ENCODE results near the gene JARID2.

JARID2 gene

DNA sequence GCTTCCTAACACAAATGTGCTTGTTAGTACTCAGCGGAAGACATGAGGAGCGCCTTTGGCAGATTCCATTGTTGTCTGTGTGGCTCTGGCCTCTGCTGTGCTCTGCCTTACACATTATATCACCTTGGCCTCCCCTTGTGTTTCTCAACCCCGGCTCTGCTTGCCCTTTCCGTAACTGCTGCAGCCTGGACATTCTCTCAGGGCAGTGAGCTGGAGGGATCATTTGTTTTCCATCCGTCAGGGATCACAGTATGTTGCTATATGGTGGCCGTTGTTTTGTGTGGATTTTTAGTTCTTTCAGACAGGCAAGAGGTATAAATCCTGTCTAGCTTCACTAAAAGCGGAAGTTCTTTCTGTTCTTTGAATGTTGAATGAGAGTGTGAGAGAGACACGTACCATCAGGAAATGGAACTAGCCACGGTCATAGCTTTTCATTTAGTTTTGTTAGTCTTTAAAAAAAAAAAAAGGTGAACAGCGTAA, 175.1 kb downstream of the JARID2 start:
- H3K4me3 ChIP-seq (ENCODE audit: low read depth, low read length), result no peak overlapping the region
- TF ChIP-seq, protein P1, sequence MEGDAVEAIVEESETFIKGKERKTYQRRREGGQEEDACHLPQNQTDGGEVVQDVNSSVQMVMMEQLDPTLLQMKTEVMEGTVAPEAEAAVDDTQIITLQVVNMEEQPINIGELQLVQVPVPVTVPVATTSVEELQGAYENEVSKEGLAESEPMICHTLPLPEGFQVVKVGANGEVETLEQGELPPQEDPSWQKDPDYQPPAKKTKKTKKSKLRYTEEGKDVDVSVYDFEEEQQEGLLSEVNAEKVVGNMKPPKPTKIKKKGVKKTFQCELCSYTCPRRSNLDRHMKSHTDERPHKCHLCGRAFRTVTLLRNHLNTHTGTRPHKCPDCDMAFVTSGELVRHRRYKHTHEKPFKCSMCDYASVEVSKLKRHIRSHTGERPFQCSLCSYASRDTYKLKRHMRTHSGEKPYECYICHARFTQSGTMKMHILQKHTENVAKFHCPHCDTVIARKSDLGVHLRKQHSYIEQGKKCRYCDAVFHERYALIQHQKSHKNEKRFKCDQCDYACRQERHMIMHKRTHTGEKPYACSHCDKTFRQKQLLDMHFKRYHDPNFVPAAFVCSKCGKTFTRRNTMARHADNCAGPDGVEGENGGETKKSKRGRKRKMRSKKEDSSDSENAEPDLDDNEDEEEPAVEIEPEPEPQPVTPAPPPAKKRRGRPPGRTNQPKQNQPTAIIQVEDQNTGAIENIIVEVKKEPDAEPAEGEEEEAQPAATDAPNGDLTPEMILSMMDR (IDR thresholded peaks at IDR 0.05; ENCODE audit: insufficient read depth, low read length, missing control alignments), result no peak
- no peak for DNase-seq (ENCODE audit: low read depth, low spot score)
- ChIA-PET POLR2A (interaction anchor here (0.6 kb wide), 1 partner anchor 77 kb away, joined by 3 read pairs; no protein-coding TSS in a partner anchor), CTCF (interaction anchor here (2.5 kb wide), 1 partner anchor 8 kb away, joined by 8 read pairs; no protein-coding TSS in a partner anchor)

DNA sequence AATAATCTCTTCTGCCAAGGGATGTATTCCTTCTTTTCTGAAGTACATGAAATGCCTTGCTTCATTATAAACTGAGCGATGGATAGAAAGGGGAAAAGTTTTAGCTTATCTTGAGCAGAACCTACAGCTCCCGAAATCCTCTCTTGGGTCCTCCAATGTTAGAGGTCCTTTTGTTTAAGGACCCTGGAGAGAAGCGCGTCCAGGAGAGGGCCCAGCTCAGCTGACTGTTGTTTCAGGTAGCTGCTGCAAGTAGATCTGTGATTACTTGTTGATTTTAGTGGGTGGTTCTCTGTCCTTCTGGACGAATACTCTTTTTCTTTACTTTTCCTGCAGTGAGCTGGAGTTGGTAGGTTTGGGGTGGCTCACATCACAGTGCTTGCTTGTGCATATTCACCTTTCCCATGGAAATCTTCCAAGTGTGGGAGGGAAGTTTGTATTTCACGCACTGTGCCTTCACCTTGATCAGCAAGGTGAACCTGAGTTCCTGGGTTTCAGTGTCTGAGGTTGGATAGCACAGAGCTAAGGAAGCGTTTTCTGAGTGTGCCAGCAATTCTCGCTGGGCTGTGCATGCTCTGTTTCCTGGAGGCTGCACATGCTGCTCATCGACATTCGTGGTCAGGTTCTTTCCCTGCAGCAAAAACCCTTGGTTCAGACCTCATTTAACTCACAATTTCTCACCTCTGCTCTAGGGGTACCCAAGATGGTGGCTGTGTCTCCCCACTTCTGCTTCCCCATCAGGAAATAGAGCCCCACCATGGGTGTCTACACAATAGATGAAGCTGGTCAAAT, 176.3 kb downstream of the JARID2 start:
- DNase-seq (ENCODE audit: low read depth, low spot score), result no peak
- no peak overlapping the region for H3K4me3 ChIP-seq (ENCODE audit: low read depth, low read length)
- CTCF ChIA-PET, result interaction anchor here (0.7 to 2.5 kb wide), 4 partner anchors 9 to 202 kb away, joined by 3 to 8 read pairs (median 6); no protein-coding TSS in a partner anchor
- TF ChIP-seq, protein P1 (IDR thresholded peaks at IDR 0.05; ENCODE audit: insufficient read depth, low read length, missing control alignments), result no peak
- POLR2A ChIA-PET, result no interaction called here

DNA sequence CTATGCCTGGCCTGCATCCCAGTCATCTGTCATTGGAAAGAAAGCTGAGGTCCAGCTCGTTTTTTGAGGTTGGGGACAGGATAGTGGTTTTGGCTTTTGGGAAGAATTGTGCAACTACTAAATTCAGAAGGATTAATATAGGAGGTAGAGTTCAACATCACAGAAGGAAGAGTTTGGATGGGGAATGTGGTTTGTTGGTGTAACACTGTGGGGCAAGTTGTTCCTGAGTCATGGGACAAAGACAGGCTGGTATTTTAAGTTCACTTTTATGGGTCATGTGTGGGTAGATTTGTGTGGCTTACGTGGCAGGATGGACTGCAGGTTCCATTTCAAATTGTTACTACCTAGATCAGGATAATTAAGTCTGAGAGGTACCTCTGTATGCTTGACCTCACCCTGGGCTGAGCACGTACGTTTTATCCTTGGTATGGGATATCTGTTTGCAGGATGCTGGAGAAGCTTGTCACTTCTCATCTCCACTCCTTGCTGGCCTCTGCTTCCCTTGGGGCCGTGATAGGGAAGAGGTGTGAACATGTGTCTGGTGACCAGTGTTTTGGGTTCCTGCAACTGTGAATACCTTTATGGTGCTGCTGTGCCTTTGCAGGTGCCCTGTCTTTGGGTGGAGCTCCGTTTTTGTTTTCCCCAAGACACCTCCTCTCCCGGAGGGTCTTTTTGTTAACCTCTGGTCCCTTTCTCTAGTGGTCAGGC, 177.6 kb downstream of the JARID2 start:
- no peak for DNase-seq (ENCODE audit: low read depth, low spot score)
- ChIA-PET CTCF (interaction anchor here (1.9 kb wide), 1 partner anchor 8 kb away, joined by 5 read pairs; no protein-coding TSS in a partner anchor), POLR2A (no interaction called here)
- TF ChIP-seq, protein P1 (IDR thresholded peaks at IDR 0.05; ENCODE audit: insufficient read depth, low read length, missing control alignments), result no peak
- no peak overlapping the region for H3K4me3 ChIP-seq (ENCODE audit: low read depth, low read length)

DNA sequence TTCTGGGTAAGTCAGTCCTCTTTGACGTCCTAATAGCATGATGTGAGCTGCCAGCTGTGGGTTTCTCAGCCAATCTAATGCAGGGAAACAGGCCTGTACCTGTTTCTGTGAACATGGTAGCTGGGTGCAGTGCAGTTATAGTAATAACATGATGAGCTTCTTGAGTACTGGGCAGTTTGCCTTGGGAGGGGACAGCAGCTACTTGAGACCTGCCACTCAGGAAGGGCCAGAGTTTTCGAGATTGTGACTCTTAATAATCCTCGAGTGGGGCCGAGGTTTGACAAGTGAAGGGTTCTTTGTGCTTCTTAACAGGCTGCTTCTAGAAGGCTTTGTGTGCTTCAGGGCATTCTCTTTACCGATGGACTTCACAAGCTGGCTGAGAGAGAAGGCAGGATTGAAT, 180.1 kb downstream of the JARID2 start:
- TF ChIP-seq, protein P1 (IDR thresholded peaks at IDR 0.05; ENCODE audit: insufficient read depth, low read length, missing control alignments), result no peak
- H3K4me3 ChIP-seq (ENCODE audit: low read depth, low read length), result no peak overlapping the region
- ChIA-PET POLR2A (no interaction called here), CTCF (interaction anchor here (1.0 kb wide), 3 partner anchors 13 to 16 kb away, joined by 3 to 4 read pairs (median 3); no protein-coding TSS in a partner anchor)
- no peak for DNase-seq (ENCODE audit: low read depth, low spot score)

DNA sequence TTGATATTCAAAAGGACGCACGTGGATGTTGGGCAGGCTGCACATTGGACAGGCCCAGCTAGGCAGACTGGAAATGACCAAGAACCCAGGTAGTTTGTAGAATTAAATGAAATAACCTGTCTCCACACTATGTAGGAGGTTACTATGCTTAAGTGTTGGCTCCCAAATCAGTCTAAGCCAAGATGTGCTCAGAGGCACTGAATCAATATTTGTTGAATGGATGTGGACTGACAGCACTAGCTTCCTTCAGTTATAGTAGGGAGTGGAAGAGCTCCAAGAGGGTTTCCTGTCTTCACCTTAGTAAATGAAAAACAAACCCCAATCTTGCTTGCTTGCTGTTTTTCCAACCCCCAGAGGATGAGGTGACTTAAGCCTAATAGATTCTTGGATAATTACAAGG, 180.5 kb downstream of the JARID2 start:
- TF ChIP-seq, protein P1 (IDR thresholded peaks at IDR 0.05; ENCODE audit: insufficient read depth, low read length, missing control alignments), result no peak
- CTCF ChIA-PET, result interaction anchor here (1.0 kb wide), 3 partner anchors 13 to 16 kb away, joined by 3 to 4 read pairs (median 3); no protein-coding TSS in a partner anchor
- H3K4me3 ChIP-seq (ENCODE audit: low read depth, low read length), result no peak overlapping the region
- no peak for DNase-seq (ENCODE audit: low read depth, low spot score)
- POLR2A ChIA-PET, result no interaction called here

DNA sequence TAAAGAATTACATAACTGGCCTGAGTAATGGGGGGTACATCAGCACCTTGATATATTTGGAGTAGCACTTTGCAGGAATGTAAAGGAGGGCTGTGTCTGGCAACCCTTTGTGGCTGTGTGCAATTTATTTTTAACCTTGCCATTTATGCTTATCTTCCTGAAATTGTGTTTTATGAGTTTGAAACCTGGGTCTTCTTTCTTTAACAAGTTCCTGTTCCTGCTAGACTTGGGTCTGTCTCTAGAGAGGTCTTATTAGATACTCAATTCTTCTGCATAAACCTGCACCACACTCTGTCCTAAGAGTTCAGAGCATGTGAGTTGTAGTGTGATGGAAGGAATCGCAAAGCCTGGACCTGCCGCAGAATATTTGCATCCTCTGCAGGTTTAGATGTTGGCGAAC, 181.0 kb downstream of the JARID2 start:
- CTCF ChIA-PET, result interaction anchor here (0.6 to 1.0 kb wide), 3 partner anchors 14 to 490 kb away, joined by 3 to 4 read pairs (median 3); no protein-coding TSS in a partner anchor
- DNase-seq (ENCODE audit: low read depth, low spot score), result no peak
- POLR2A ChIA-PET, result no interaction called here
- no peak overlapping the region for H3K4me3 ChIP-seq (ENCODE audit: low read depth, low read length)
- TF ChIP-seq, protein P1 (IDR thresholded peaks at IDR 0.05; ENCODE audit: insufficient read depth, low read length, missing control alignments), result no peak
